GM06990 (cell line): ENCODE data around the gene CCL21.

Source experiments
- DNase-seq: peaks from one replicate; pipeline ENCODE4 v3.0.0-alpha.2; 2011; ENCODE audit not compliant: insufficient read length; ENCODE audit errors: extremely low read depth
- H3K27me3 ChIP-seq: replicated peaks from 2 replicates; pipeline ENCODE4 v1.6.0; 2011; ENCODE audit warnings: low read length; ENCODE audit not compliant: control insufficient read depth, insufficient read depth
- H3K36me3 ChIP-seq: 2 replicates; pipeline ENCODE4 v1.5.1; 2011; ENCODE audit warnings: low read length; ENCODE audit not compliant: control insufficient read depth, insufficient read depth
- H3K4me3 ChIP-seq: replicated peaks from 2 replicates; pipeline ENCODE4 v1.5.1; 2011; ENCODE audit warnings: low read depth, mild to moderate bottlenecking, control low read depth, low read length
- CTCF ChIP-seq: IDR thresholded peaks from 2 replicates; pipeline ENCODE4 v1.5.1; 2011; ENCODE audit warnings: low read length, control low read depth, mild to moderate bottlenecking, inconsistent platforms; ENCODE audit not compliant: insufficient read depth, poor library complexity, severe bottlenecking

The CCL21 gene

GRCh38 chr9:34686231-34686630 is 23.7 kb downstream of the CCL21 start:
- Histone ChIP-seq H3K4me3 (no peak overlapping the region), H3K27me3 (no peaks in the 10 kb centered on the region), H3K36me3 (no peaks in the 10 kb centered on the region)
- no peak for DNase-seq
- no peak for TF ChIP-seq CTCF

GRCh38 chr9:34685591-34685990 is 24.3 kb downstream of the CCL21 start:
- no peak for TF ChIP-seq CTCF
- Histone ChIP-seq H3K27me3 (no peaks in the 10 kb centered on the region), H3K36me3 (no peaks in the 10 kb centered on the region), H3K4me3 (no peak overlapping the region)
- DNase-seq: no peak

GRCh38 chr9:34684816-34685215 is 25.1 kb downstream of the CCL21 start:
- no peak for TF ChIP-seq CTCF
- no peak overlapping the region for H3K4me3 ChIP-seq
- no peaks in the 10 kb centered on the region for H3K36me3 ChIP-seq
- no peak for DNase-seq
- H3K27me3 ChIP-seq: no peaks in the 10 kb centered on the region

- H3K27me3 ChIP-seq: no peaks in the 10 kb centered on the region
- DNase-seq: no peak
- TF ChIP-seq CTCF: peak; percentile 7
- no peak overlapping the region for H3K4me3 ChIP-seq
- no peaks in the 10 kb centered on the region for H3K36me3 ChIP-seq
Observed at GRCh38 chr9:34684145-34684544, 25.8 kb downstream of the CCL21 start.

GRCh38 chr9:34675869-34676268 is 34.1 kb downstream of the CCL21 start:
- H3K4me3 ChIP-seq: no peak overlapping the region
- no peak for TF ChIP-seq CTCF
- no peaks in the 10 kb centered on the region for H3K27me3 ChIP-seq

GRCh38 chr9:34675048-34675714 is 34.8 kb downstream of the CCL21 start:
- Histone ChIP-seq H3K27me3 (no peaks in the 10 kb centered on the region), H3K36me3 (no peaks in the 10 kb centered on the region), H3K4me3 (no peak overlapping the region)
- peak; percentile 99 for TF ChIP-seq CTCF
- DNase-seq: no peak

More at GRCh38 chr9:34675869-34676268, 34.1 kb downstream of the CCL21 start:
- DNase-seq: no peak
- no peaks in the 10 kb centered on the region for H3K36me3 ChIP-seq
